HG03378 (cell line): ENCODE measurements around the gene MEGF6.

Experiments
- ATAC-seq: cut with Tn5 transposase; IDR thresholded peaks from one replicate; pipeline ENCODE4 v1.9.1; 2021; ENCODE audit warnings: mild to moderate bottlenecking, moderate library complexity; ENCODE audit not compliant: unreplicated experiment

The MEGF6 gene

GRCh38 chr1:3609016-3609768 lies 2.1 kb downstream of the MEGF6 start:
- ATAC-seq, result no peak

GRCh38 chr1:3608154-3608553 lies 3.2 kb downstream of the MEGF6 start:
- ATAC-seq, result no peak

DNA sequence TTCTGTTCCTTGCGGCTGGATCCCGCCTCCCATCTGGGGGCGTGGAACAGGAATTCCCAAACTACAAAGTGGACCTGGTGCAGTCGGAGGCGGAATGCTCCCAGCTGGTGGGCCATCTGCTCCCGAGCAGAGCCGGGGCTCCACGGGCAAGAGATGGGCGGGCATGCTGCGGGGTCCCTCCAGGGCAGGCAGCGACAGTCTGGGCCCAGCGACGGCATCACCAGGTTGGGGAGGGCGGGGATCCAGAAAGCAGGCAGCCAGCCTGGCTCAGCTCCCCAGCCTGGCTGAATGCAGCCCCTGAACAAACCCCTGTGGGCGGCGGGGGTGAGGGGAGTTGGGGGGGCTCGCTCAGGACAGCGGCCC lies 3.6 kb downstream of the MEGF6 start:
- no peak for ATAC-seq

DNA sequence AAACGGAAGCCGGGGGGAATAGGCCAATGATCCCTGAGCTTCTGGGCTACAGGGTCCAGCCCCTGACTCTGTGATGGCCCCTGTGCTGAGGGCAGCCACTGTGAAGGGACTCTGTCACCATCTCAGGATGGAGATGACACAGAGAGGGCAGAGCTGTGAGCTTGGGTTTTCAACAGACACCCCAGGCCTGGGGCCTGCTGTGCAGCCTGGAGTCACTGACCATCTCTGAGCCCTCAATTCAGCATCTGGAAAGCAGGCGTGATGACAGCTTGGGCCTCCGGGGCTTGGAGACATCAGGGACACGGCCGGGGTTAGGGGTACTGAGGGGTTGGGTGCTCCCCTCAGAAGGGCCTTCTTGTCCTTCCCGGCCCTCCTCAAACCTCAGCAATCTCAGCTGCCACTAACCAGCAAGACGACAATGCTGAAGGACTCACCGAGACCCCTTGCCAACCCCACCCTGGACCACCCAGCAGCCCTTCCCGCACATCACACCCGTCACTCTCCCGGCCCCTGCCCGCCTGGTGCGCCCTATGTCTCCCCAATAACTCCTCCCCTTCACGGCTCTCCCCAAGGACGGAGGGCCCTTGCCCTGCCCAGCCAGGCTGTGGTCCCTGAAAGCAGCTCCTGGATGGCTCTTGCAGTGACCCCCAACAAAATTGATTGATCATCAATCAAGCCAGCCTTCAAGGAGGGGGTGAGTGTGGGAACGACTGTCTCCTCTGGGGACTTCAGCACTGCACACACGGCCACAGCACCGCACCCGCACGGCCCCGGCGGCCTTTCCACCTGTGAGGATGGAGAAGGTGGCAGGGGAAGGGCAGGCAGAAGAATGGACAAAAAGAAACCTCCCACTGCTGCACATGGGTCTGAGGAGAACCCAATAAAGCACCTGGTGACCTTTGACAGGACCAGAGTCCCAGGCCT lies 4.3 kb downstream of the MEGF6 start:
- ATAC-seq, result no peak

GRCh38 chr1:3604997-3605823 lies 6.1 kb downstream of the MEGF6 start:
- no peak for ATAC-seq

DNA sequence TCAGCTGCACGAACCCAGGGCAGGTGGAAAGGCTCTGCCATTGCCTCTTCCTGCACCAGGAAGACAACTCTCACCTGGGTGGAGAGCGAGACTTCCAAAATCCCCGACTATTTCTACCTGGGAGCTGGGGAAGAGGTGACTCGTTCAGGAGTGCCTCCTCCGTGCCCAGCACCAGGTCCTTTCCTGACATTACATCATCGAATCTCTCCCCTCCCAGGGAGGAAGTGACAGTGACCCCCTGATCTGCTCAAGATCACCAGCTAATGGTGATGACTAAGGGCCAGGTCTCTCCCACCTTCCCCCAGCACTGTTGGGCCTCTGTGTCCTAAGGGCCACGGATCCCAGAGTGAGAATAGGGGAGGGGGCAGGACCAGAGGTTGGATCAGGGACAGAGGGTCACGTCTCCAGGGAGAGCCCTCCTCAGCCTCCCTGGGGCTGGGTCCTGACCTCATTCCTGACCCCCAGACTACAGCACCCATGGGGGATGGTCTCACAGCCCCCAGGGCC lies 6.8 kb downstream of the MEGF6 start:
- ATAC-seq, result no peak

- no peak for ATAC-seq
Observed at GRCh38 chr1:3603571-3604467, 7.5 kb downstream of the MEGF6 start.

GRCh38 chr1:3603156-3603555 lies 8.2 kb downstream of the MEGF6 start:
- no peak for ATAC-seq

GRCh38 chr1:3602375-3602774 lies 8.9 kb downstream of the MEGF6 start:
- no peak for ATAC-seq

DNA sequence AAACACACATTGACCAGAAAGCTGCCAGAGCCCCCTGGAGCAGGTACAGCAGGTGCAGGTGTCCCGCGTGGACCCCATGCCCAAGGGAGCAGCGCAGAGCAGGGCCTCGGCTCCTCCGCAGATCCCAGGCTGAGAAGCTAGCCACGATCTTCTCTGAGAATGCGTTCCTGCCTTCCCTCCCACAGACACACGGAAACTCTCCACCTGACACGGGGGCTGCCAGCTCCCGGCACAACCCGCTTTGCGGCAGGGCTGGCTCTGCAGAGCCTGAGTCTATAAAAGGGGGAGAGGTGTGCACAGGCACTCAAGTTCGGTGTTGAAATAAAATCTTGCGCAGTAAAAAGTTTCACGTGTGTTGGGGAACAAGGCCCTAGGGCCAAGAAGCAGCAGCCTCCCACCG lies 9.6 kb downstream of the MEGF6 start:
- ATAC-seq, result no peak

- ATAC-seq, result no peak
Observed at GRCh38 chr1:3600354-3600753, 11.0 kb downstream of the MEGF6 start.

GRCh38 chr1:3599816-3600215 lies 11.5 kb downstream of the MEGF6 start:
- ATAC-seq, result no peak

DNA sequence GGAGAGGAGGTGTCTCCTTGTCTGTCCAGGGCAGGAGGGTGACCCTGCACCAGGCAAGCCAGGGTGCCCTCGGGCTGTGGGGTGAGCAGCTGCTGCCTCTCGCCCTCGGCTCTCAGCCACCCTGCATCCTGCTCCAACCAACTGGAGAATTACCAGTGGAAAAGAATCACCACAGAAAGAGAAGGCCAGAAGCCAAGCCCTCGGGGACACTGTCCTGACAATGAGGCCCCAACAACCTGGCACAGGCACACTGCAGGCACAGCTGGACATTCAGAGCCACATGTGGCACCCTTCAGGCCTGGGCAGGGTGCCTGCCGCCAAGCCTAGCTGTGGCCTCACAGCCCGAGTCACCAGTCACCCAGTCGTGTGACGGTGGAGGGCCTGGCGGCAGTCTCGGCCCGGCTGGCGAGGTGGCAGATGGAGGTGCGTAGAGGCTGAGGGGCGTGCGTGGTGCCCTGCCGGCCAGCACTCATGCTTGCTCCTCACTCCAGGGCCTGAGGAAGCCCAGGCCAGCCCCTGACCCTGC lies 12.0 kb downstream of the MEGF6 start:
- no peak for ATAC-seq

DNA sequence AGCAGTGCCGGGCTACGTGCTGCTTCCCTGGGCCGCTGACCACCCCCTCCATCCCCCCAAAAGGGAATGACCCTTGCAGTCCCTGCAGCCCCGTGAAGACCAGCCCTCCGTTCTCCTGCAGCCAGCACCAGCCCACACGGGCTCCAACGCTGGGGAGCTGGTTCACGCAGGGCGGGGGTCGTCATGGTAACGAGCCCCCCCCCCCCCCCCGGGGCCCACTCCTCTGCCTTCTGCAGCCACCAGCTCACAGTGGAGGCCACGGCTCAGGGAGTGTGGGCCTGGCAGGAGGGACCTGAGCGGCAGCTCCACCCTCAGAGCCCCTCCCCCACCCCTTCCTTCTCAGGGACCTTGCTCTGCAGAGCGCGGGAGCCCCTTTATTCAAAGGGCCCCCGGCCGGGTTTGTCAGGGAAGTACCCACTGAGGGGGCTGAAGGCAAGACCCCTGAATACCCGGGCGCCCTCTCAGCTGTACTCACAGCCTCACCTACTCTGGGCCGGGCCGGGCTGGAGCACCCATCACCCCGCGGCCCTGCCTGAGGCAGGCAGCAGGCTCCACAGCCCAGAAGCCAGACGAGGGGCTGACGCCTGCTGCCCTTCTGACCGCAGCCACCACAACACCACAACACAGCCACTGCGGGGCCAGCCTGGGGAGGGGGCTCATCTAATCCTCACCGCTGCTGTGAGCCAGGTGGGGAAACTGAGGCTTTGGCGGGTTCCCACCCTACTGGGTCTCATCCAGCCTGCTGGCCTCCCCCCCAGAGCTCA lies 12.6 kb downstream of the MEGF6 start:
- no peak for ATAC-seq

DNA sequence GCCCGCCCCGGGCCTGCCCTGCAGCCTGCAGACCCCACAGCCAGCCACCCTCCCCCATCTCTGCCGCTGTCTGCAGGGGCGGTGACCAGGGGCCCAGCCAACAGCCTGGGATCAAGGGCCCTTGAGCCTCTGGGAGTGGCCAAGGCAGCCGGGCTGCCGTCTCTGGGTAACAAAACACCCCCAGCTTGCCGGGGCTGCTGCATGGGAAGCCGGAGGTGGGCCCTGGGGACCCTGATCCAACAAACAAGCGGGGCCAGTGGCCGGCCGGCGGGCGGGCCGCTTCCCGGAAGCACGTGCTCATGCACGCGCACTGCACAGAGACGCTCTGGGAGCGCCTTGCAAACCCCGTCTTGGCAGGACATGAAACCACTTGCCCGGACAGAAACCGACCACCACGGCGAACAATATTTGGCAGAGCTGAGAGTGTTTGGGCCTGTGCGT lies 13.2 kb downstream of the MEGF6 start:
- ATAC-seq, result no peak

GRCh38 chr1:3597599-3597964 lies 13.7 kb downstream of the MEGF6 start:
- ATAC-seq, result no peak

GRCh38 chr1:3596663-3597598 lies 14.4 kb downstream of the MEGF6 start:
- no peak for ATAC-seq

DNA sequence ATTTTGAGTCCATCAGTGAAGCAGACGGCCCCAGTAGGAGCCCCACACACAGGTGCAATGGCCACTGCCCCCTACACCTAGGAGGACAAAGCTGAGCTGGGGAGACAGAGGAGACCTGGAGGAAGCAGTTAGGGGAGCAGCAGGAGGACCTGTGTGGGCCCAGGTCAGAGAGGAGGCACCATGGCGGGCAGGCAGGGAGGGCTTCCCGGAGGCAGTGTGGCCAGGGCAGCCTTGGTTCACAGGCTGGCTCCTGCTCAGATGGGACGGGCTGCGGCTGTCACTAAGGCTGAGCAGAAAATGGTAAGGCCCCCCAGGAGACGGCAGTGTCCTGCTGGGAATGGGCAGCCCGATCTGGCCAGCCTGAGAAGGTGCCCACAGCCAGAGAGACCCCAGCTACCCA lies 15.4 kb downstream of the MEGF6 start:
- no peak for ATAC-seq
